ENCODE results near the gene LMAN2.

DNA sequence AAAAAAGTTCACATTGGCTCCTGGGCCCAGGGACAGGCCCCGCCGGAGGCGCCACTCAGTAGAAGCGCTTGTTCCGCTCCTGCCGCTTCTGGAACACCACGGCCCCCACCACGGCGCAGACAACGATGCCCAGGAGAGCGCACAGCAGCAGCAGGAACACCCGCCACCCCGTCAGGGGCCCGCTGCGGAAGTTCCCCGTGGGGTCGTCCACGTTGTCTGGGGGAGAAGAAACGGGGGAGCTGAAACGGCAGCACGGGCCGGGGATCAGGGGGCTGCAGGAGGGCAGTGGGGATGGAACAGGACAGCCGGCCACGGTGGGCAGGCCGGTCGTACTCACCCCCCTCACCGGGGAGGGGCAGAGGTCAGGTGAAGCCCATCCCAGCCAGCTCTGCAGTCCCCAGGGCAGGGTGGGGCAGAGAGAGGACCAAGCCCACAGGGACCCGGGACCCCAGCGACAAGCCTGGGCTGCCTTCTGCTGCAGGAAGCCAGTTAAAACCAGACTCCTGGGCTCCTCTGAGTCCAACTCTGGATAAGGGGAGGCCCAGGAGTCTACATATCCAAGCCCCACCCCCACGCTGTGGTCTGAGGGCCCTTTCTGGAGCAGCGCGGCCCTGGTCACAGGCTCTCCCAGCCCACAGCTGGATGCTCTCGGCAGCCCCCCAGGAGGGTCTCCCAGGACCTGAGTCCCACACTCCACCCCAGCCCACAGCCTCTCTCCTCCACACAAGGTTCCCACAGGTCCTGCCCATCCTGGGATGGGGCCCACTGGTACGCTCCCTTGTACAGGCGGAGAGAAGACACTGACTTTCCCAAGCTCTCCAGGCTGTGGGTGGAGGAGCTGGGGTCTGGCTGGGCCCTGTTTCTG lies 19.2 kb downstream of the LMAN2 start:
- TF ChIP-seq, protein P1, sequence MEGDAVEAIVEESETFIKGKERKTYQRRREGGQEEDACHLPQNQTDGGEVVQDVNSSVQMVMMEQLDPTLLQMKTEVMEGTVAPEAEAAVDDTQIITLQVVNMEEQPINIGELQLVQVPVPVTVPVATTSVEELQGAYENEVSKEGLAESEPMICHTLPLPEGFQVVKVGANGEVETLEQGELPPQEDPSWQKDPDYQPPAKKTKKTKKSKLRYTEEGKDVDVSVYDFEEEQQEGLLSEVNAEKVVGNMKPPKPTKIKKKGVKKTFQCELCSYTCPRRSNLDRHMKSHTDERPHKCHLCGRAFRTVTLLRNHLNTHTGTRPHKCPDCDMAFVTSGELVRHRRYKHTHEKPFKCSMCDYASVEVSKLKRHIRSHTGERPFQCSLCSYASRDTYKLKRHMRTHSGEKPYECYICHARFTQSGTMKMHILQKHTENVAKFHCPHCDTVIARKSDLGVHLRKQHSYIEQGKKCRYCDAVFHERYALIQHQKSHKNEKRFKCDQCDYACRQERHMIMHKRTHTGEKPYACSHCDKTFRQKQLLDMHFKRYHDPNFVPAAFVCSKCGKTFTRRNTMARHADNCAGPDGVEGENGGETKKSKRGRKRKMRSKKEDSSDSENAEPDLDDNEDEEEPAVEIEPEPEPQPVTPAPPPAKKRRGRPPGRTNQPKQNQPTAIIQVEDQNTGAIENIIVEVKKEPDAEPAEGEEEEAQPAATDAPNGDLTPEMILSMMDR (IDR thresholded peaks at IDR 0.05; ENCODE audit: low read depth, low read length, poor library complexity, severe bottlenecking): no peak
- no peak for TF ChIP-seq EZH2phosphoT487 (IDR thresholded peaks at IDR 0.05; ENCODE audit: borderline replicate concordance, low read length)
